ENCODE data around the gene UXS1. TPM values are rescaled to one million over a fixed set of nuclear protein-coding genes. Genes with fewer than 3 reads are reported as not detected.

The UXS1 gene
- total and polyA plus RNA-seq, 9 of the 15 experiments (the other 6 are each of a cell fraction or from before 2014, with no cell fraction given), result 5.8 to 25.8 (median 15.0) TPM

DNA sequence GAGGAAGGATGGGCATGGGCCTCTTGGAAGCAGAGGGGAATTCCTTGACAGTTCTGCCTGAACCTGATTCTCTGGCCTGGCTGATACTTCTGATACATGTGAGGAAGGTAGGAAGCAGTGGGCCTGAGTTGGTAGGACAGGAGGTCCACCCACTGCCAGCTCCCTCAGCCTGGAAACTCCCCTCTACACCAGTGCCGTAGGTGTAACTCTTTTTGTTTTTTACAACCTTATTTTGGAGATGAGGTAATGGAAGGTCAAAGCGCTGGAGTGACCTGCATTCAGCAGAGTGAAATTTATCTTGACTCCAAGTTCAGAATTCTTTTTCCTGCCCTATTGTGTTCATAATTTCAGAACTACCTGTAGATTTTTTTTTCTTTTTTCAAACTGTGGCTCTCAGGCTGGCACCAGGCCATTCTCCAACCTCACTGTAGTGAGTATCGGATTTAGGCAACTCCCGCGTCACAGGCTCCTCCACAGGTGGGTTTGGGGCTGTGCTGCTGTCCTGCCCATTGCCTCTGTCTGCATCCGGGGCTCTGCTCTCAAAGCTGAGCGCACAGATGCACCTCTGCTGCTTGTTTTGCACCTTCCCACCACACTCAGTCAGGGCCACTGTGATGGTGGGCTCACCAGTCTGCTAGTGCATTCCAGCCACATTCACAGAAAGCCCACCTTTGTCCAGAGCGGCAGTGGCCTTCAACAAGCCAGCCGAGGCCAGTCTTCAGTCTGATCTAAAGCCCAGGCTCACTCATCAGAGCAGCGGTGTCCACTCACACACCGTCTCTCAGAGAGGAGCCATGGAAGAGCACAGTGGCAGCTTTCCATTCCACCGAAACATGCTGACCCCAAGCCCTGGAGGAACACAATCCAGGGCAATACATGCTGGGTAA is 87.2 kb downstream of the UXS1 start:
- no peaks in the 10 kb centered on the region for H3K4me1 ChIP-seq (replicated peaks in 1 of 2; ENCODE audit: control insufficient read depth in 2 of 2, insufficient read depth in 2 of 2, low read length in 2 of 2)
- H3K9ac ChIP-seq (ENCODE audit: insufficient read depth in 1 of 2, low read depth in 2 of 2, low read length in 2 of 2), result peak overlapping the region in 1 of 2 experiments; percentile 13; a peak in 1 of 4 replicates
- WGBS (ENCODE audit: insufficient coverage, low coverage, missing lambda C conversion rate), result 86% methylated on average over 11 of the region's 12 CpGs
- no peaks in the 10 kb centered on the region for H3K9me3 ChIP-seq (replicated peaks; ENCODE audit: control insufficient read depth, insufficient read depth, low read depth, low read length)
- H3K4me2 ChIP-seq (ENCODE audit: insufficient read depth, low read length), result no peak overlapping the region
- DNase-seq (ENCODE audit: extremely low read depth in 1 of 4, low spot score in 3 of 4) (no peak), ATAC-seq (no peak), FAIRE-seq (no peak)
- in situ Hi-C loops (cut with MboI), result loop anchor here (10.0 kb wide), 1 partner anchor 438 kb away; no protein-coding TSS in a partner anchor
- H3K27ac ChIP-seq (ENCODE audit: extremely low read depth, low read depth, low read length), result no peak overlapping the region
- H4K20me1 ChIP-seq (replicated peaks; ENCODE audit: control insufficient read depth, insufficient read depth, low read length), result peaks cover 2% of the 10 kb centered on the region; the same call in 1 of the 2 replicates
- ChIA-PET CTCF (ENCODE audit: low intra/inter-chr PET ratio) (no interaction called here), POLR2A (interaction anchor here (0.6 kb wide), 2 partner anchors 20 to 931 kb away, joined by 3 read pairs; no protein-coding TSS in a partner anchor)
- BruUV-seq (replicated peaks), result no TSS peak
- no peak overlapping the region for H3K4me3 ChIP-seq
- no peak for TF ChIP-seq HLTF (IDR thresholded peaks at IDR 0.05)
- no peak for TF ChIP-seq ZNF143 (CRISPR knock-in tag; IDR thresholded peaks at IDR 0.05)
- TF ChIP-seq TRIM28 (IDR thresholded peaks at IDR 0.05), result no peak
- TF ChIP-seq KAT8 (IDR thresholded peaks at IDR 0.05; ENCODE audit: low read depth), result no peak
- no peak for TF ChIP-seq CCNT2 (IDR thresholded peaks at IDR 0.05; ENCODE audit: borderline replicate concordance, extremely low read depth, insufficient read length, low read depth, low read length)
- no peak for TF ChIP-seq TEAD2 (tag; IDR thresholded peaks at IDR 0.05)
- no peak for TF ChIP-seq TCF3 (CRISPR knock-in tag; IDR thresholded peaks at IDR 0.05)
- no peak for TF ChIP-seq GATAD2B (IDR thresholded peaks at IDR 0.05; ENCODE audit: borderline replicate concordance)
- no peak for TF ChIP-seq NFE2 (IDR thresholded peaks at IDR 0.05; ENCODE audit: low read depth)
- TF ChIP-seq KAT7 (CRISPR knock-in tag; IDR thresholded peaks at IDR 0.05; ENCODE audit: borderline replicate concordance), result no peak
- TF ChIP-seq, protein P1, sequence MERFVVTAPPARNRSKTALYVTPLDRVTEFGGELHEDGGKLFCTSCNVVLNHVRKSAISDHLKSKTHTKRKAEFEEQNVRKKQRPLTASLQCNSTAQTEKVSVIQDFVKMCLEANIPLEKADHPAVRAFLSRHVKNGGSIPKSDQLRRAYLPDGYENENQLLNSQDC (CRISPR knock-in tag; IDR thresholded peaks at IDR 0.05), result no peak
- TF ChIP-seq, protein P2, sequence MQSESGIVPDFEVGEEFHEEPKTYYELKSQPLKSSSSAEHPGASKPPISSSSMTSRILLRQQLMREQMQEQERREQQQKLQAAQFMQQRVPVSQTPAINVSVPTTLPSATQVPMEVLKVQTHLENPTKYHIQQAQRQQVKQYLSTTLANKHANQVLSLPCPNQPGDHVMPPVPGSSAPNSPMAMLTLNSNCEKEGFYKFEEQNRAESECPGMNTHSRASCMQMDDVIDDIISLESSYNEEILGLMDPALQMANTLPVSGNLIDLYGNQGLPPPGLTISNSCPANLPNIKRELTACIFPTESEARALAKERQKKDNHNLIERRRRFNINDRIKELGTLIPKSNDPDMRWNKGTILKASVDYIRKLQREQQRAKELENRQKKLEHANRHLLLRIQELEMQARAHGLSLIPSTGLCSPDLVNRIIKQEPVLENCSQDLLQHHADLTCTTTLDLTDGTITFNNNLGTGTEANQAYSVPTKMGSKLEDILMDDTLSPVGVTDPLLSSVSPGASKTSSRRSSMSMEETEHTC (IDR thresholded peaks at IDR 0.05), result no peak
- no peaks in the 10 kb centered on the region for H3K27me3 ChIP-seq (ENCODE audit: control insufficient read depth in 2 of 2, insufficient read depth in 2 of 2, low read length in 2 of 2)
- H2AFZ ChIP-seq (ENCODE audit: low read depth, low read length), result no peak overlapping the region
- no peaks in the 10 kb centered on the region for H3K9me1 ChIP-seq (ENCODE audit: control insufficient read depth, insufficient read depth, low read length)
- intact Hi-C loops (cut with micrococcal nuclease), result loop anchor here (5.0 kb wide), 1 partner anchor 100 kb away; no protein-coding TSS in a partner anchor
- H3K79me2 ChIP-seq (ENCODE audit: control insufficient read depth, insufficient read depth, low read length), result no peaks in the 10 kb centered on the region
- H3K36me3 ChIP-seq (ENCODE audit: control insufficient read depth, insufficient read depth, low read length), result peaks cover 42% of the 10 kb centered on the region

Data from K562 (cell line).